Stimulated activated CD4-positive, alpha-beta T cell treated with anti-CD3 and anti-CD28 coated beads, Interleukin-4, amount 100 ng/mL, for 1 hour (primary cell): ENCODE results near the gene TBC1D17.

ENCODE experiments used
- DNase-seq: peaks from one replicate; pipeline ENCODE4 v3.0.0-alpha.2; 2020

Gene TBC1D17

GRCh38 chr19:49849433-49850220 lies 27.9 kb upstream of the TBC1D17 start:
- no peak for DNase-seq

- no peak for DNase-seq
Measured at GRCh38 chr19:49850221-49850486, 27.3 kb upstream of the TBC1D17 start.

GRCh38 chr19:49850487-49851342 lies 26.8 kb upstream of the TBC1D17 start, which contains the start of gene PTOV1:
Gene PTOV1, plus strand, starts transcription at chr19:49851159.
- peak; percentile 87 for DNase-seq

GRCh38 chr19:49851456-49852259 lies 25.8 kb upstream of the TBC1D17 start:
- DNase-seq, result peak; percentile 32

GRCh38 chr19:49852631-49853126 lies 24.8 kb upstream of the TBC1D17 start:
- no peak for DNase-seq

- DNase-seq, result no peak
Measured at GRCh38 chr19:49853852-49854377, 23.6 kb upstream of the TBC1D17 start.

GRCh38 chr19:49854378-49855263 lies 22.9 kb upstream of the TBC1D17 start:
- DNase-seq, result no peak

GRCh38 chr19:49855277-49855675 lies 22.2 kb upstream of the TBC1D17 start:
- no peak for DNase-seq

- DNase-seq, result no peak
Measured at GRCh38 chr19:49855676-49856573, 21.6 kb upstream of the TBC1D17 start.

GRCh38 chr19:49856574-49857021 lies 20.9 kb upstream of the TBC1D17 start:
- no peak for DNase-seq

- no peak for DNase-seq
Measured at GRCh38 chr19:49857061-49857837, 20.3 kb upstream of the TBC1D17 start.

- DNase-seq, result no peak
Measured at GRCh38 chr19:49857838-49858087, 19.7 kb upstream of the TBC1D17 start.

GRCh38 chr19:49858088-49858985 lies 19.2 kb upstream of the TBC1D17 start:
- DNase-seq, result no peak

- DNase-seq, result peak; percentile 2
Measured at GRCh38 chr19:49859682-49860335, 17.7 kb upstream of the TBC1D17 start.

GRCh38 chr19:49860336-49861102 lies 17.0 kb upstream of the TBC1D17 start:
- DNase-seq, result no peak

GRCh38 chr19:49861107-49861506 lies 16.4 kb upstream of the TBC1D17 start:
- DNase-seq, result no peak

GRCh38 chr19:49861541-49862378 lies 15.7 kb upstream of the TBC1D17 start:
- no peak for DNase-seq
